ENCODE data around the gene SSBP3. TPM values are rescaled to one million over a fixed set of nuclear protein-coding genes. Genes with fewer than 3 reads are reported as not detected.

SSBP3 gene
- total RNA-seq, 4 donors from 2014 or later: 28.7 to 162 (median 37.0) TPM

- H3K9me3 ChIP-seq: no peaks in the 10 kb centered on the region
- no peaks in the 10 kb centered on the region for H3K27me3 ChIP-seq
- H3K36me3 ChIP-seq: no peaks in the 10 kb centered on the region
- WGBS, 2 donors (ENCODE audit: low coverage in 1 of 2): 76 to 93% methylated on average over 3 to 7 of the region's 7 CpGs
- H3K4me1 ChIP-seq: peaks cover 16 to 75% (median 52%) of the 10 kb centered on the region in 4 donors
- no peak for DNase-seq
- no peak overlapping the region for H3K4me3 ChIP-seq
- peak overlapping the region in 3 of 4 donors; percentile 19 to 68 (median 50) for H3K27ac ChIP-seq
- TF ChIP-seq POLR2AphosphoS5 (IDR thresholded peaks at IDR 0.05) (no peak), POLR2A (IDR thresholded peaks at IDR 0.05) (no peak), EP300 (IDR thresholded peaks at IDR 0.05; ENCODE audit: low read depth) (no peak), CTCF (IDR thresholded peaks at IDR 0.05) (no peak)
- in situ Hi-C loops (cut with MboI; ENCODE audit: low pct_ligation_motif_present in 1 of 4, low pct_unique_long_range_greater_than_20kb in 1 of 4, low sequenced_read_pairs in 3 of 4) (no loop called here), intact Hi-C loops (cut with DNase I; ENCODE audit: low total_unique reads) (no loop called here)
Measured at GRCh38 chr1:54345116-54345515, 61.1 kb downstream of the SSBP3 start.

DNA sequence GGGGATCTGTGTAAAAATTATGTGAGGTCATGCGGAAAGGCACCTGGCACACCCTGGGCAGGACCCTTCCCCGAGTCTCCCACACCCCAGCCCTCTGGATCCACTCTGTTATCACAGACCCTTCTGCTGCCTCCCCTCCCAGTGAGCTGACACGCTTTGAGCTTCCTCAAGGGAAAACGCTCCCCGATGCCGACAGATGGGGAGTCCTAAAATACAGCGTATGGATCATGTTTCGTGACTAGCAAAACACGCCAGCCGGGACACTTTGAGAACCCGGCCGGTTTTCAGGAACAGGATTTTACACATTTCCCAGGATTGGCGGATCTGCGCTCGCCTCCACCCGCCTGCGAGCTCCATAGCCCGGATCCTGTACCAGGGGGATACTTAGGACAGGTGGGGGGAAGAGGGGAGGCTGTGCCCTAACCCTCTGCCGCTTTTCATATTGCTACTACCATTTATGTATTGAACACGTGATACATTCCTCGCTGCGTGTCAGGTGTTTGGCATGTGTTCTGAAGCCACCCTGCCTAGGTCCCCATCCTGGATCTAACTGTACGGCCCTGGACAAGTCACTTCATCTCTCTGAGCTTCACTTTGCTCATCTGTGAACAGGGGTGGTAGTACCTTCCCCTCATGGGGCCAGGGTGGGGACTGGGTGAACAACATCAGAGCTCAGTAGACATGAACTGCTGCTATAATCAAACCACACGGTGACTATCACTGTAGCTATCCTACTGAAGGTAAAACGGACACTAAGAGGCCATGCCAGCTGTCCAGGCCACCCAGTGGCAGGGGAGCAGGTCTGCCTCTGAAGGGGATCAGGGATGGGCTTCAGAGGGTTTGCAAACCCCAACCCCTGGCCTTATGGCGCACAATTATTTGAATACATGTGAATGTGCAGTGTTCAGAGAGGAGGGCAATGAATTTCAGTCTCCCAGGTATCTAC lies 63.2 kb downstream of the SSBP3 start:
- H3K27ac ChIP-seq: peak overlapping the region; percentile 54 to 68 (median 58)
- no peaks in the 10 kb centered on the region for H3K36me3 ChIP-seq
- H3K4me1 ChIP-seq: peaks cover 16 to 63% (median 41%) of the 10 kb centered on the region in 4 donors
- no peaks in the 10 kb centered on the region for H3K27me3 ChIP-seq
- DNase-seq: no peak
- in situ Hi-C loops (cut with MboI; ENCODE audit: low pct_ligation_motif_present in 1 of 4, low pct_unique_long_range_greater_than_20kb in 1 of 4, low sequenced_read_pairs in 3 of 4) (no loop called here), intact Hi-C loops (cut with DNase I; ENCODE audit: low total_unique reads) (no loop called here)
- H3K9me3 ChIP-seq: no peaks in the 10 kb centered on the region
- no peak for TF ChIP-seq CTCF (IDR thresholded peaks at IDR 0.05)
- TF ChIP-seq POLR2AphosphoS5 (IDR thresholded peaks at IDR 0.05): no peak
- TF ChIP-seq POLR2A (IDR thresholded peaks at IDR 0.05): no peak
- TF ChIP-seq EP300 (IDR thresholded peaks at IDR 0.05; ENCODE audit: low read depth): no peak
- WGBS, 2 donors (ENCODE audit: low coverage in 1 of 2): 80 to 90% methylated on average over 13 to 26 of the region's 26 CpGs
- no peak overlapping the region for H3K4me3 ChIP-seq

DNA sequence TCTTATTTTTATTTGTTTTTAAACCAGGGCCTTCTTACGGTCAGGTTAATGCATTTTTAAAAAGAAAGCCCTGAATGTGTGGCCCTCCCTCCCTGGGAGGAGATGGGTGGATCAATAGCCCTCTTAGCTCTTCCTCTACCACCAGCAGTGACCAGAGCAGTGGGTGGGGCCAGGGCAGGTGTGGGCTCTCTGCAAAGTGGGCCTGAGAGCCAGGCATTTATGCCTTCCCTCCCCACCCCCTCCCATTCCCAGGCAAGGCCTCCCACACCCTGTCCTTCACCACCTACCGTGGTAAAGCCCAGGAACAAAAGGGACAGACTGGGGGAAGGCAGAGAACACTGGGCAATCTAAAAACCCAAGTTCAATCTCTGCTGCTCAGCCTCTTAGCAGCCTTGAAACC lies 63.9 kb downstream of the SSBP3 start:
- H3K4me1 ChIP-seq: peaks cover 16 to 63% (median 35%) of the 10 kb centered on the region in 4 donors
- intact Hi-C loops (cut with DNase I; ENCODE audit: low total_unique reads): no loop called here
- DNase-seq: peak; percentile 62
- 43 to 52% methylated on average over 2 of the region's 2 CpGs for whole genome bisulfite sequencing, 2 donors (ENCODE audit: low coverage in 1 of 2)
- no peaks in the 10 kb centered on the region for H3K36me3 ChIP-seq
- no peaks in the 10 kb centered on the region for H3K27me3 ChIP-seq
- H3K27ac ChIP-seq: peak overlapping the region; percentile 54 to 68 (median 58)
- no peak overlapping the region for H3K4me3 ChIP-seq
- TF ChIP-seq CTCF (IDR thresholded peaks at IDR 0.05) (no peak), EP300 (IDR thresholded peaks at IDR 0.05; ENCODE audit: low read depth) (no peak), POLR2A (IDR thresholded peaks at IDR 0.05) (no peak), POLR2AphosphoS5 (IDR thresholded peaks at IDR 0.05) (no peak)
- no peaks in the 10 kb centered on the region for H3K9me3 ChIP-seq
- in situ Hi-C loops (cut with MboI; ENCODE audit: low pct_ligation_motif_present in 1 of 4, low pct_unique_long_range_greater_than_20kb in 1 of 4, low sequenced_read_pairs in 3 of 4): no loop called here

- no peaks in the 10 kb centered on the region for H3K36me3 ChIP-seq
- in situ Hi-C loops (cut with MboI; ENCODE audit: low pct_ligation_motif_present in 1 of 4, low pct_unique_long_range_greater_than_20kb in 1 of 4, low sequenced_read_pairs in 3 of 4) (no loop called here), intact Hi-C loops (cut with DNase I; ENCODE audit: low total_unique reads) (no loop called here)
- no peak for TF ChIP-seq EP300 (IDR thresholded peaks at IDR 0.05; ENCODE audit: low read depth)
- no peak for TF ChIP-seq POLR2A (IDR thresholded peaks at IDR 0.05)
- no peak for TF ChIP-seq POLR2AphosphoS5 (IDR thresholded peaks at IDR 0.05)
- no peak for TF ChIP-seq CTCF (IDR thresholded peaks at IDR 0.05)
- no peaks in the 10 kb centered on the region for H3K9me3 ChIP-seq
- no peaks in the 10 kb centered on the region for H3K27me3 ChIP-seq
- H3K27ac ChIP-seq: peak overlapping the region; percentile 36 to 68 (median 58)
- H3K4me1 ChIP-seq: peaks cover 16 to 57% (median 33%) of the 10 kb centered on the region in 4 donors
- WGBS, 2 donors (ENCODE audit: low coverage in 1 of 2): 87 to 100% methylated on average over 2 to 9 of the region's 9 CpGs
- no peak for DNase-seq
- no peak overlapping the region for H3K4me3 ChIP-seq
Measured at GRCh38 chr1:54341763-54342162, 64.4 kb downstream of the SSBP3 start.
